Cardiac muscle cell (in vitro differentiated cells and primary cell): ENCODE results near the gene CABLES2. TPM values are rescaled to one million over a fixed set of nuclear protein-coding genes. Genes with fewer than 3 reads are reported as not detected.

ENCODE experiments used
- DNase-seq, 2 donors: peaks; one replicate each; pipeline versions ENCODE4 v3.0.0 to v3.0.0-alpha.2; 2010 to 2017; ENCODE audit warnings: low read depth in 1 of 2, low spot score in 1 of 2
- H3K27ac ChIP-seq: fragments of 200-600 bp; sonication (generic); 2 replicates; pipeline ENCODE4 v1.5.1; 2016
- H3K27me3 ChIP-seq: fragments of 200-600 bp; sonication (generic); 2 replicates; pipeline ENCODE4 v1.6.0; 2016; ENCODE audit warnings: control low read depth
- H3K36me3 ChIP-seq: fragments of 200-600 bp; sonication (generic); 2 replicates; pipeline ENCODE4 v1.5.1; 2016; ENCODE audit warnings: control low read depth
- H3K4me1 ChIP-seq: fragments of 200-600 bp; sonication (generic); 2 replicates; pipeline ENCODE4 v1.8.1; 2017; ENCODE audit warnings: low read depth, mild to moderate bottlenecking, mixed run types
- H3K4me3 ChIP-seq: fragments of 200-600 bp; sonication (generic); 2 replicates; pipeline ENCODE4 v1.5.1; 2016; ENCODE audit warnings: mild to moderate bottlenecking
- H3K9me3 ChIP-seq: fragments of 200-600 bp; sonication (generic); 2 replicates; pipeline ENCODE4 v1.5.1; 2017; ENCODE audit warnings: low read depth, mild to moderate bottlenecking, control low read depth
- CTCF ChIP-seq: IDR thresholded peaks from 2 replicates; pipeline ENCODE4 v1.5.1; 2012; ENCODE audit warnings: low read depth, mild to moderate bottlenecking, low read length
- polyA plus RNA-seq: library from polyadenylated mRNA; unstranded; fragments of >200 nt; fragmentation: Nextera tagmentation; extraction: Ambion mirVana; gene quantifications from 2 replicates; pipeline ENCODE4 v1.2.1, GENCODE V29; 2016
- total RNA-seq: library from RNA; depleted of rRNA; stranded (reverse); fragments of >200 nt; gene quantifications from 2 replicates; pipeline ENCODE4 v1.2.3, GENCODE V29; 2016

Gene CABLES2
- total and polyA plus RNA-seq, 2 experiments from 2014 or later: 17.9 to 21.4 TPM

- no peak overlapping the region for H3K27ac ChIP-seq
- no peak for DNase-seq
- H3K27me3 ChIP-seq: no peaks in the 10 kb centered on the region
- no peaks in the 10 kb centered on the region for H3K9me3 ChIP-seq
- H3K36me3 ChIP-seq: peaks cover 23% of the 10 kb centered on the region
- no peaks in the 10 kb centered on the region for H3K4me1 ChIP-seq
- TF ChIP-seq CTCF: no peak
- H3K4me3 ChIP-seq: no peak overlapping the region
These were observed 63.0 kb downstream of the CABLES2 start for GRCh38 chr20:62344092-62344491.

- Histone ChIP-seq H3K27ac (no peak overlapping the region), H3K4me3 (no peak overlapping the region), H3K9me3 (no peaks in the 10 kb centered on the region), H3K4me1 (no peaks in the 10 kb centered on the region), H3K36me3 (peaks cover 24% of the 10 kb centered on the region), H3K27me3 (no peaks in the 10 kb centered on the region)
- TF ChIP-seq CTCF: no peak
- no peak for DNase-seq
These were observed 64.2 kb downstream of the CABLES2 start for GRCh38 chr20:62342910-62343309.

- Histone ChIP-seq H3K4me3 (no peak overlapping the region), H3K36me3 (peaks cover 29% of the 10 kb centered on the region), H3K27ac (no peak overlapping the region), H3K27me3 (no peaks in the 10 kb centered on the region), H3K4me1 (no peaks in the 10 kb centered on the region), H3K9me3 (no peaks in the 10 kb centered on the region)
- TF ChIP-seq CTCF: no peak
- no peak for DNase-seq
These were observed 67.4 kb downstream of the CABLES2 start for GRCh38 chr20:62339647-62340062.

Other genes with a start within 250 kb of the CABLES2 start
- 23.4 and 32.9 TPM in 2 replicates for gene MTG2, start 224.3 kb downstream of the CABLES2 start, total RNA-seq
- 20.4 and 27.8 TPM in 2 replicates for gene MTG2, start 224.3 kb downstream of the CABLES2 start, polyA plus RNA-seq
- not detected in 2 replicates for gene HRH3, start 187.0 kb downstream of the CABLES2 start, total RNA-seq
- gene HRH3, start 187.0 kb downstream of the CABLES2 start, polyA plus RNA-seq: not detected in 2 replicates
- gene OSBPL2, start 168.8 kb downstream of the CABLES2 start, total RNA-seq: 33.5 and 43.4 TPM in 2 replicates
- 37.5 and 44.7 TPM in 2 replicates for gene OSBPL2, start 168.8 kb downstream of the CABLES2 start, polyA plus RNA-seq
- 128 and 201 TPM in 2 replicates for gene ADRM1, start 104.3 kb downstream of the CABLES2 start, total RNA-seq
- 105 and 160 TPM in 2 replicates for gene ADRM1, start 104.3 kb downstream of the CABLES2 start, polyA plus RNA-seq
- 103 and 162 TPM in 2 replicates for gene LAMA5, start 40.0 kb downstream of the CABLES2 start, total RNA-seq
- gene LAMA5, start 40.0 kb downstream of the CABLES2 start, polyA plus RNA-seq: 168 and 214 TPM in 2 replicates
- gene RPS21, start 20.2 kb downstream of the CABLES2 start, total RNA-seq: 839 and 997 TPM in 2 replicates
- gene RPS21, start 20.2 kb downstream of the CABLES2 start, polyA plus RNA-seq: 374 and 378 TPM in 2 replicates
- not detected in 2 replicates for gene RBBP8NL, start 20.3 kb upstream of the CABLES2 start, total RNA-seq
- gene RBBP8NL, start 20.3 kb upstream of the CABLES2 start, polyA plus RNA-seq: not detected in 2 replicates
- 79.0 and 103 TPM in 2 replicates for gene GATA5, start 68.7 kb upstream of the CABLES2 start, total RNA-seq
- 66.8 and 96.5 TPM in 2 replicates for gene GATA5, start 68.7 kb upstream of the CABLES2 start, polyA plus RNA-seq
- gene SLCO4A1, start 235.2 kb upstream of the CABLES2 start, total RNA-seq: 0.15 and 1.4 TPM in 2 replicates
- gene SLCO4A1, start 235.2 kb upstream of the CABLES2 start, polyA plus RNA-seq: 0.67 and 1.0 TPM in 2 replicates